Measurements from ENCODE around the gene UCKL1. TPM values are rescaled to one million over a fixed set of nuclear protein-coding genes. Genes with fewer than 3 reads are reported as not detected.
A peak's percentile ranks its signal among the peaks of the same experiment; 100 is the strongest.
"Not testable (repeated sequence)": the region's sequence is repeated elsewhere in the genome, so short reads cannot be mapped to it uniquely, and the experiment has no call there.

The UCKL1 gene
- total RNA-seq, 1 donor from 2014 or later: 50.8 TPM

- intact Hi-C loops (cut with DNase I): no loop called here
- DNase-seq (ENCODE audit: low spot score) (no peak), ATAC-seq (peak; percentile 17)
Measured at GRCh38 chr20:63934271-63935068, 21.7 kb downstream of the UCKL1 start.

GRCh38 chr20:63933646-63934045 lies 22.6 kb downstream of the UCKL1 start:
- DNase-seq (ENCODE audit: low spot score) (no peak), ATAC-seq (no peak)
- intact Hi-C loops (cut with DNase I): no loop called here

- ATAC-seq (no peak), DNase-seq (ENCODE audit: low spot score) (no peak)
- intact Hi-C loops (cut with DNase I): no loop called here
Measured at GRCh38 chr20:63932606-63933160, 23.5 kb downstream of the UCKL1 start.

GRCh38 chr20:63931735-63932134 lies 24.5 kb downstream of the UCKL1 start:
- DNase-seq (ENCODE audit: low spot score): no peak
- ATAC-seq: no peak
- intact Hi-C loops (cut with DNase I): no loop called here

- intact Hi-C loops (cut with DNase I): no loop called here
- ATAC-seq (no peak), DNase-seq (ENCODE audit: low spot score) (no peak)
Measured at GRCh38 chr20:63930971-63931553, 25.2 kb downstream of the UCKL1 start.

- ATAC-seq; DNase-seq (ENCODE audit: low spot score); intact Hi-C loops (cut with DNase I): not testable (repeated sequence)
Measured at GRCh38 chr20:63929473-63929883, 26.7 kb downstream of the UCKL1 start.

GRCh38 chr20:63929071-63929470 lies 27.1 kb downstream of the UCKL1 start:
- DNase-seq (ENCODE audit: low spot score) (no peak), ATAC-seq (no peak)
- intact Hi-C loops (cut with DNase I): no loop called here

GRCh38 chr20:63926298-63926697 lies 29.9 kb downstream of the UCKL1 start:
- no peak for DNase-seq (ENCODE audit: low spot score)
- no peak for ATAC-seq
- intact Hi-C loops (cut with DNase I): no loop called here

GRCh38 chr20:63924241-63924640 lies 32.0 kb downstream of the UCKL1 start:
- intact Hi-C loops (cut with DNase I): no loop called here
- no peak for DNase-seq (ENCODE audit: low spot score)
- no peak for ATAC-seq

GRCh38 chr20:63923651-63924050 lies 32.6 kb downstream of the UCKL1 start:
- intact Hi-C loops (cut with DNase I): no loop called here
- ATAC-seq (no peak), DNase-seq (ENCODE audit: low spot score) (no peak)

GRCh38 chr20:63920226-63920625 lies 36.0 kb downstream of the UCKL1 start:
- ATAC-seq (no peak), DNase-seq (ENCODE audit: low spot score) (no peak)
- intact Hi-C loops (cut with DNase I): no loop called here

GRCh38 chr20:63919130-63919529 lies 37.1 kb downstream of the UCKL1 start:
- ATAC-seq: no peak
- intact Hi-C loops (cut with DNase I): no loop called here

GRCh38 chr20:63917811-63918210 lies 38.4 kb downstream of the UCKL1 start:
- DNase-seq (ENCODE audit: low spot score) (no peak), ATAC-seq (no peak)
- intact Hi-C loops (cut with DNase I): no loop called here

More at GRCh38 chr20:63919130-63919529, 37.1 kb downstream of the UCKL1 start:
- DNase-seq (ENCODE audit: low spot score): no peak

GRCh38 chr20:63916371-63916939 lies 39.8 kb downstream of the UCKL1 start:
- DNase-seq (ENCODE audit: low spot score); intact Hi-C loops (cut with DNase I); ATAC-seq: not testable (repeated sequence)

- ATAC-seq: no peak
- intact Hi-C loops (cut with DNase I): no loop called here
- DNase-seq (ENCODE audit: low spot score): no peak
Measured at GRCh38 chr20:63915471-63915870, 40.7 kb downstream of the UCKL1 start.

- no peak for ATAC-seq
- intact Hi-C loops (cut with DNase I): no loop called here
Measured at GRCh38 chr20:63913768-63914167, 42.4 kb downstream of the UCKL1 start.

GRCh38 chr20:63911176-63911575 lies 45.0 kb downstream of the UCKL1 start:
- intact Hi-C loops (cut with DNase I): no loop called here
- no peak for ATAC-seq

More at GRCh38 chr20:63913768-63914167, 42.4 kb downstream of the UCKL1 start:
- no peak for DNase-seq (ENCODE audit: low spot score)

GRCh38 chr20:63908008-63908682 lies 48.1 kb downstream of the UCKL1 start:
- intact Hi-C loops (cut with DNase I): no loop called here
- no peak for DNase-seq (ENCODE audit: low spot score)
- ATAC-seq: no peak

More at GRCh38 chr20:63911176-63911575, 45.0 kb downstream of the UCKL1 start:
- no peak for DNase-seq (ENCODE audit: low spot score)

- intact Hi-C loops (cut with DNase I): no loop called here
- no peak for DNase-seq (ENCODE audit: low spot score)
- no peak for ATAC-seq
Measured at GRCh38 chr20:63903796-63904561, 52.2 kb downstream of the UCKL1 start.
